WI38 (cell line): Measurements from ENCODE around the gene ZCCHC14.

Experiments used
- H3K4me3 ChIP-seq: 2 replicates; pipeline ENCODE4 v1.5.1; 2011; ENCODE audit warnings: low read depth, mild to moderate bottlenecking, control low read depth, low read length
- TF ChIP-seq, protein P1 (sequence below): IDR thresholded peaks from 2 replicates; pipeline ENCODE4 v1.5.1; 2012; ENCODE audit warnings: low read depth, mild to moderate bottlenecking, control low read depth, low read length

The ZCCHC14 gene

DNA sequence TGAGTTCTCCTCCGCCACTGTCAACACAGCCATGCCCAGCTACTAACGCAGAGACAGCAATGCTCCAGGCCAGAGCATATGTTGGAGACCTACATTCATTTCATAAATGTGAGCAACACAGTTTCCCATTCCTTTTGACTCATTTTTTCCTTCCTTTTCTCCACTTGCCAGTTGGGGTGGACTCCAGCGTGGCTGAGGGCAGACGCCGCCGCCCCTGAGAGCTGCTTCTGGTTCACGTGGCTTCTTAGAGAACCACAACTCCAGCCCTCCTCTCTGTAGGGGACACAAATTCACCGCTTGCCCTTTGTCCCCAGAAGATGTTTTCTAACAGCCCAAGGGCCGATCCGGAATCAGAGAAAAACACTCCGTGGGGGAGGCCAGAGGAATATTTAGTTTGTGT lies 45.8 kb upstream of the ZCCHC14 start:
- H3K4me3 ChIP-seq: no peak overlapping the region
- TF ChIP-seq, protein P1, sequence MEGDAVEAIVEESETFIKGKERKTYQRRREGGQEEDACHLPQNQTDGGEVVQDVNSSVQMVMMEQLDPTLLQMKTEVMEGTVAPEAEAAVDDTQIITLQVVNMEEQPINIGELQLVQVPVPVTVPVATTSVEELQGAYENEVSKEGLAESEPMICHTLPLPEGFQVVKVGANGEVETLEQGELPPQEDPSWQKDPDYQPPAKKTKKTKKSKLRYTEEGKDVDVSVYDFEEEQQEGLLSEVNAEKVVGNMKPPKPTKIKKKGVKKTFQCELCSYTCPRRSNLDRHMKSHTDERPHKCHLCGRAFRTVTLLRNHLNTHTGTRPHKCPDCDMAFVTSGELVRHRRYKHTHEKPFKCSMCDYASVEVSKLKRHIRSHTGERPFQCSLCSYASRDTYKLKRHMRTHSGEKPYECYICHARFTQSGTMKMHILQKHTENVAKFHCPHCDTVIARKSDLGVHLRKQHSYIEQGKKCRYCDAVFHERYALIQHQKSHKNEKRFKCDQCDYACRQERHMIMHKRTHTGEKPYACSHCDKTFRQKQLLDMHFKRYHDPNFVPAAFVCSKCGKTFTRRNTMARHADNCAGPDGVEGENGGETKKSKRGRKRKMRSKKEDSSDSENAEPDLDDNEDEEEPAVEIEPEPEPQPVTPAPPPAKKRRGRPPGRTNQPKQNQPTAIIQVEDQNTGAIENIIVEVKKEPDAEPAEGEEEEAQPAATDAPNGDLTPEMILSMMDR: no peak

DNA sequence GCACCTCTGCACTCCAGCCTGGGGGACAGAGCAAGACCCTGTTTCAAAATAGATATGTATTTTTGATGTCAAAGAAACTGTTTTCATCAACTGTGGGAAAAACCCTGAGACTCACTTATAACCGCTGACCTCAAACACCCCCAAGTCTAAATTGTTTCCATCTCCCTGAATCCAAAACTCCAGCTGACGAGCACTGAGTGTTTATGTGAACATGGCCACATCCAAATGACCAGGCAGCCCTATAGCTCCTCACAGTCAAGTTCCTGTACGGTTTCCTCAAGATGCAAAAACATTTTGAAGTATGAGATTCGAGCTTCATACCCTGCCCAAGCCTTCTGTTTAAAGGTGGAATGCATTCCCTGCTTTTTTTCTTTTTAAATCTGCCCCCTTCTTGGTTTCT lies 45.3 kb upstream of the ZCCHC14 start:
- H3K4me3 ChIP-seq: no peak overlapping the region
- TF ChIP-seq, protein P1: no peak

GRCh38 chr16:87536795-87537142 lies 43.9 kb upstream of the ZCCHC14 start:
- H3K4me3 ChIP-seq: no peak overlapping the region
- TF ChIP-seq, protein P1: no peak

- no peak overlapping the region for H3K4me3 ChIP-seq
- TF ChIP-seq, protein P1: no peak
Observed at GRCh38 chr16:87535855-87536794, 43.3 kb upstream of the ZCCHC14 start.

DNA sequence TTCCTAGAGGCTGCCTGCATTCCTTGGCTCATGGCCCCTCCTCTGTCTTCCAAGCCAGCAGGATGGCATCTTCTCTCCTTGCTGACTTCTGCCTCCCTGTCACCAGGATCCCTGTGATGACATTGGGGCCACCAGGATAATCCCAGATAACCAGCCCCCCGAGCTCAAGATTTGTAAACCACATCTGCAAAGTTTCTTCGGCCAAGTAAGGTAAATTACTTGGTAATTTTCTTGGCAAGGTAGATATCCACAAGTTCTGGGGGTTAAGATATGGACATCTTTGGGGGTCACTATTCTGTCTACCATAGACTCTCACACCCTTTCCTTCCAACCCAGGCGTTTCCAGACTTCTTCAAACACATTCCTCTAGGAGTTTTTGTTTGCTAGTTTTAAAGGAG lies 42.6 kb upstream of the ZCCHC14 start:
- TF ChIP-seq, protein P1: no peak

GRCh38 chr16:87534751-87535150 lies 41.9 kb upstream of the ZCCHC14 start:
- TF ChIP-seq, protein P1: no peak
- no peak overlapping the region for H3K4me3 ChIP-seq

More for the DNA sequence above, 42.6 kb upstream of the ZCCHC14 start:
- no peak overlapping the region for H3K4me3 ChIP-seq

GRCh38 chr16:87534030-87534653 lies 41.3 kb upstream of the ZCCHC14 start:
- H3K4me3 ChIP-seq: no peak overlapping the region

More at GRCh38 chr16:87534030-87534653, 41.3 kb upstream of the ZCCHC14 start:
- TF ChIP-seq, protein P1: no peak
